DOHH2 (cell line): ENCODE data around the gene RAB15.

Source experiments
- H3F3A ChIP-seq: fragments of 200-600 bp; sonication (generic), shearing (Covaris generic); 2 replicates; pipeline ENCODE4 v1.6.0; 2016; ENCODE audit warnings: antibody characterized with exemption, mild to moderate bottlenecking; ENCODE audit not compliant: control insufficient read depth, insufficient read depth
- H3K27ac ChIP-seq: fragments of 200-600 bp; sonication (generic); 2 replicates; pipeline ENCODE4 v1.5.1; 2014; ENCODE audit warnings: low read depth, mild to moderate bottlenecking, low read length, moderate library complexity
- H3K27me3 ChIP-seq: fragments of 200-600 bp; sonication (generic); 2 replicates; pipeline ENCODE4 v1.6.1; 2014; ENCODE audit warnings: mild to moderate bottlenecking, low read length, mixed read lengths; ENCODE audit not compliant: control insufficient read depth
- H3K36me3 ChIP-seq: fragments of 200-600 bp; sonication (generic); 2 replicates; pipeline ENCODE4 v1.6.1; 2014; ENCODE audit warnings: mild to moderate bottlenecking, low read length, moderate library complexity, mixed read lengths; ENCODE audit not compliant: control insufficient read depth
- H3K4me1 ChIP-seq: fragments of 200-600 bp; sonication (generic); 2 replicates; pipeline ENCODE4 v1.6.1; 2014; ENCODE audit warnings: mild to moderate bottlenecking, low read length, mixed read lengths; ENCODE audit not compliant: control insufficient read depth
- H3K4me2 ChIP-seq: fragments of 200-600 bp; sonication (generic); 2 replicates; pipeline ENCODE4 v1.6.0; 2014; ENCODE audit warnings: mild to moderate bottlenecking, low read length, moderate library complexity
- H3K4me3 ChIP-seq: fragments of 200-600 bp; sonication (generic); 2 replicates; pipeline ENCODE4 v1.5.1; 2014; ENCODE audit warnings: mild to moderate bottlenecking, low read length, mixed read lengths
- H3K79me2 ChIP-seq: fragments of 200-600 bp; sonication (generic); 2 replicates; pipeline ENCODE4 v1.6.1; 2014; ENCODE audit warnings: mild to moderate bottlenecking, low read length, mixed read lengths; ENCODE audit not compliant: control insufficient read depth
- H3K9me2 ChIP-seq: fragments of 200-600 bp; sonication (generic); replicated peaks from 2 replicates; pipeline ENCODE4 v1.6.1; 2014; ENCODE audit warnings: mild to moderate bottlenecking, low read length, mixed read lengths; ENCODE audit not compliant: control insufficient read depth
- H3K9me3 ChIP-seq: fragments of 200-600 bp; sonication (generic); 2 replicates; pipeline ENCODE4 v1.6.1; 2014; ENCODE audit warnings: antibody characterized with exemption, low read length, mixed read lengths; ENCODE audit not compliant: control insufficient read depth, insufficient read depth
- H4K20me1 ChIP-seq: fragments of 200-600 bp; sonication (generic); 2 replicates; pipeline ENCODE4 v1.6.0; 2014; ENCODE audit warnings: low read depth, mild to moderate bottlenecking, antibody characterized with exemption, low read length, moderate library complexity; ENCODE audit not compliant: control insufficient read depth, insufficient read depth
- CTCF ChIP-seq: fragments of 200-600 bp; sonication (generic); IDR thresholded peaks from one replicate; pipeline ENCODE4 v1.5.1; 2014; ENCODE audit warnings: antibody characterized with exemption, mild to moderate bottlenecking, low read depth, low read length; ENCODE audit not compliant: poor library complexity, severe bottlenecking
- EZH2phosphoT487 ChIP-seq: fragments of 200-600 bp; sonication (generic); IDR thresholded peaks from 2 replicates; pipeline ENCODE4 v1.6.1; 2017; ENCODE audit warnings: borderline replicate concordance, mild to moderate bottlenecking, antibody characterized with exemption, low read length, moderate library complexity, mixed read lengths

The RAB15 gene

GRCh38 chr14:64979336-64980074, 7.4 kb upstream of the RAB15 start:
- Histone ChIP-seq H3K79me2 (no peaks in the 10 kb centered on the region), H3K36me3 (no peaks in the 10 kb centered on the region), H3K9me2 (no peaks in the 10 kb centered on the region), H3K4me1 (peaks cover 7% of the 10 kb centered on the region), H4K20me1 (no peaks in the 10 kb centered on the region), H3K4me2 (no peak overlapping the region), H3K27ac (no peak overlapping the region), H3K27me3 (peaks cover 18% of the 10 kb centered on the region), H3K4me3 (no peak overlapping the region), H3F3A (no peaks in the 10 kb centered on the region; the same call in 1 of the 2 replicates), H3K9me3 (no peaks in the 10 kb centered on the region)
- TF ChIP-seq CTCF (no peak), EZH2phosphoT487 (no peak)

GRCh38 chr14:64974563-64974962, 2.4 kb upstream of the RAB15 start:
- Histone ChIP-seq H3K4me1 (peaks cover 4% of the 10 kb centered on the region; the same call in 1 of the 2 replicates), H3K36me3 (no peaks in the 10 kb centered on the region), H3K9me3 (no peaks in the 10 kb centered on the region), H3F3A (no peaks in the 10 kb centered on the region), H3K9me2 (no peaks in the 10 kb centered on the region), H4K20me1 (no peaks in the 10 kb centered on the region), H3K27me3 (peaks cover 35% of the 10 kb centered on the region), H3K4me2 (no peak overlapping the region), H3K79me2 (no peaks in the 10 kb centered on the region), H3K4me3 (no peak overlapping the region), H3K27ac (no peak overlapping the region)
- no peak for TF ChIP-seq EZH2phosphoT487
- no peak for TF ChIP-seq CTCF

- H3K4me2 ChIP-seq, result no peak overlapping the region
- peaks cover 35% of the 10 kb centered on the region for H3K27me3 ChIP-seq
- no peak overlapping the region for H3K27ac ChIP-seq
- H3K36me3 ChIP-seq, result no peaks in the 10 kb centered on the region
- no peaks in the 10 kb centered on the region for H3K9me2 ChIP-seq
- H3K4me1 ChIP-seq, result peaks cover 4% of the 10 kb centered on the region; the same call in 1 of the 2 replicates
- H3K79me2 ChIP-seq, result no peaks in the 10 kb centered on the region
- no peak for TF ChIP-seq EZH2phosphoT487
- TF ChIP-seq CTCF, result no peak
- H3K9me3 ChIP-seq, result no peaks in the 10 kb centered on the region
- no peaks in the 10 kb centered on the region for H4K20me1 ChIP-seq
- no peaks in the 10 kb centered on the region for H3F3A ChIP-seq
- no peak overlapping the region for H3K4me3 ChIP-seq
Measured at GRCh38 chr14:64973826-64974225, 1.7 kb upstream of the RAB15 start.
